GM21390 (cell line): Measurements from ENCODE around the gene FTCD.
"Not testable (repeated sequence)": the region's sequence is repeated elsewhere in the genome, so short reads cannot be mapped to it uniquely, and the experiment has no call there.

ENCODE experiments used
- ATAC-seq: cut with Tn5 transposase; IDR thresholded peaks from one replicate; pipeline ENCODE4 v1.9.1; 2021; ENCODE audit not compliant: unreplicated experiment

The FTCD gene, protein sequence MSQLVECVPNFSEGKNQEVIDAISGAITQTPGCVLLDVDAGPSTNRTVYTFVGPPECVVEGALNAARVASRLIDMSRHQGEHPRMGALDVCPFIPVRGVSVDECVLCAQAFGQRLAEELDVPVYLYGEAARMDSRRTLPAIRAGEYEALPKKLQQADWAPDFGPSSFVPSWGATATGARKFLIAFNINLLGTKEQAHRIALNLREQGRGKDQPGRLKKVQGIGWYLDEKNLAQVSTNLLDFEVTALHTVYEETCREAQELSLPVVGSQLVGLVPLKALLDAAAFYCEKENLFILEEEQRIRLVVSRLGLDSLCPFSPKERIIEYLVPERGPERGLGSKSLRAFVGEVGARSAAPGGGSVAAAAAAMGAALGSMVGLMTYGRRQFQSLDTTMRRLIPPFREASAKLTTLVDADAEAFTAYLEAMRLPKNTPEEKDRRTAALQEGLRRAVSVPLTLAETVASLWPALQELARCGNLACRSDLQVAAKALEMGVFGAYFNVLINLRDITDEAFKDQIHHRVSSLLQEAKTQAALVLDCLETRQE

DNA sequence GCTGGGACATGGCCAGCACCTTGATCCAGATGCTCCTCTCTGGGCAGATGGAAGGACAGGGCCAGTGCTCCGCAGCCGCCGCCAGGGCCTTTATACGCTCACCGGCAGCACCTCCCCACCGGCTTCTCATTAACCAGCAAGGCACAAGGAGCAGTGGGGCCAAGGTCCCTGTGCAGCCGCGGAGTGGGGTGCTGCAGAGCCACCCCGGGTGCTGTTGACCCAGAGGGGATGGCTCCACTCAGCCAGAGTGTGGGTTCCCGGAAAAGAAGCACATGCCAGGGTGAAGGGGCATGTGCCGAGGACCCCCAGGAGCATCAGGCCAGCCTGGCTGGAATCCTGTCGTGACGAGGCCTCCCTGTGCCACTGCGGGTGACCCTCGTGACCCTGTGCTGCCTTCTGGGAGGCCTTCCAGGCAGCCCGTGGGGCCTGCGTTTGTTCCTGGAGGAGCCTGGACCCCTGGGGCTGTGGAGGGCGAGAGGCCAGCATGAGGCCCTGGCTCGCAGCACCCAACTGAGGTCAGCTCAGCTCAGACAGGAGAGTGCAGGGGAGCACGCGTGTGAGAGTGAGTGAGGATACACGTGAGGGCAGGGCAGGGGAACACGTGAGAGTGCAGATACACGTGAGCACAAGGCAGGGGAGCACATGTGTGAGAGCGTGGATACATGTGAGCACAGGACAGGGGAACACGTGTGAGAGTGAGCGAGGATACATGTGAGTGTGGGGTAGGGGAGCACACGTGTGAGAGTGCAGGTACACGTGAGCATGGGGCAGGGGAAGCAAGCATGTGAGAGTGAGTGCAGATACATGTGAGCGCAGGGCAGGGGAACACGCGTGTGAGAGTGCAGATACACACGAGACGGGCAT lies at the start of gene FTCD:
FTCD (minus strand) TSS at position 66 of the 864 bp plus-strand sequence; CDS start at position 10, 56 bp downstream.
- no peak for ATAC-seq

DNA sequence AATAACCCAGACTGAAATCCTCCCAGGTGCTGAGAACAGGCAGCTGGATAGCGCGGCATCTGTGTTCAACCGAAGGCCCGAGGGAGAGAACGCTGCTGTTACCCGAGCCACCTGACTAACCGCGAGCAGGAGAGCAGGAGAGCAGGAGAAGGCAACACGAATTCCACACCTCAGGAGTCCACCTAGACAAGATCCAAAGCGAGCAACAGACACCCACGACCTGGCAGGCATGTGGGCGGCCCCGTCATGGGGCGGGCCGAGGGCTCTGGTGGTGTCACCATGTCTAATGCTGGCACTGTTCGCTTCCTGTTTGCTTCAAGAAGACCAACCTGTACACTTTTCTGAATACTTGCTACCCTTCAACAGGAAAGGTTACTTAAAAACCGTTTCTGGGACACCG lies 49.8 kb upstream of the FTCD start:
- ATAC-seq: no peak

DNA sequence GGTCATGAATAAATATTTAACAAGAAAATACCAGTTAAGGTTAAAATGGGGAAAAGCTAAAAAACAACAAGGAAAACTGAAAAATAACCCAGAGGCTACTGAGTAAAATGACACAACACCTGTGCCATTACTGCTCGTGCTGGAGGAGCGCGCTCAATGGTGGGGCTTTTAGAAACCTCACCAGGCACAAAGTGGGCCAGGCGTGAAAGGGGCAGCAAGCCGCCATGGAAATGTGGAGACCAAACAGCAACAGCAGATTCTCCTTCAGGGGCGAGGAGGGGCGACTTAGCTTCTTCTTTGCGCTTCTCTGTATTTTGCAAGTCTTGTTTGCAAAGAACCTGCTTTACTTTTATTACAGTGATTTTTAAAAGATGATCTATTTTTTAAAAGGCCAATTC lies 47.8 kb upstream of the FTCD start:
- no peak for ATAC-seq

DNA sequence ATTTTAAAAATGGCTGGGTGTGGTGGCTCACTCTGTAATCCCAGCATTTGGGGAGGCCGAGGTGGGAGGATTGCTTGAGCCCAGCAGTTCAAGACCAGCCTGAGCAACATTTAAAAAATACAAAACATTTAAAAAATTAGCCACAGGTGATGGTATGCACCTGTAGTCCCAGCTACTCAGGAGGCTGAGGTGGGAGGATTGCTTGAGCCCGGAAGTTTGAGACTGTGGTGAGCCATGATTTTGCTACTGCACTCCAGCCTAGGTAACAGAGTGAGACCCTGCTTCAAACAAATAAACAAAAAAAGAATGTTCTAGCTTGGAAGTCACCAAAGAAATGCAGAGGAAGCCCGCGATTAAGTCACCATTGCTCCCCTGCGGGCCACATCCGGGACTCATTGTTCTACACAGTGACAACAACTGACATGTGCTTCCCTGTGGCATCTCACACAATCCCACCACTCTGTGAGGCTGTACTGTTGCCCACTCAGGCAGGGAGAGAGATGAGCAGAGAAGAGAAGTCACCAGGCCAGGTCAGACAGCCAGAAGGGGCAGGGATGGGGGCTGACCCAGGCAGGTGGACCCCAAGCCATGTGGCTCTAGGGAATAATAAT lies 47.3 kb upstream of the FTCD start:
- ATAC-seq: no peak

DNA sequence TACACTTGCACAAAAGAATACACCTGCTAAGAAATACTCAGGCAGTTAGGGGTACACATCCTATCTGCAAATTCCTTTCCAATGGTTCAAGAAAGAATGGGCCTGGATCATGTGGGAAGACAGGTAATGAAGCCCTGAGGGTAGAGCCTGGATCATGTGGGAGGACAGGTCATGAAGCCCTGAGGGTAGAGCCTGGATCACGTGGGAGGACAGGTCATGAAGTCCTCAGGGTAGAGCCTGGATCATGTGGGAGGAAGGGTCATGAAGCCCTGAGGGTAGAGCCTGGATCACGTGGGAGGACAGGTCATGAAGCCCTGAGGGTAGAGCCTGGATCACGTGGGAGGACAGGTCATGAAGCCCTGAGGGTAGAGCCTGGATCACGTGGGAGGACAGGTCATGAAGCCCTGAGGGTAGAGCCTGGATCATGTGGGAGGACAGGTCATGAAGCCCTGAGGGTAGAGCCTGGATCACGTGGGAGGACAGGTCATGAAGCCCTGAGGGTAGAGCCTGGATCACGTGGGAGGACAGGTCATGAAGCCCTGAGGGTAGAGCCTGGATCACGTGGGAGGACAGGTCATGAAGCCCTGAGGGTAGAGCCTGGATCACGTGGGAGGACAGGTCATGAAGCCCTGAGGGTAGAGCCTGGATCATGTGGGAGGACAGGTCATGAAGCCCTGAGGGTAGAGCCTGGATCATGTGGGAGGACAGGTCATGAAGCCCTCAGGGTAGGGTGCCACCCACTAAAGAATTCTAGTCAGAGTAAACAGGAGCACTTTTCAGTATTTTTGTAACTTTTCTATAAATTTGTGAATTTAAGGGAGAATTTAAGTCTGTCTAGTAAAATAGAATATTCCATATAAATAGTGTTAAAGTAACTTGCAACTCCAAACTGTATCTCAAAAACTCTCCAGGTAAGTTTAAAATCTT lies 45.8 kb upstream of the FTCD start:
- ATAC-seq: not testable (repeated sequence)

DNA sequence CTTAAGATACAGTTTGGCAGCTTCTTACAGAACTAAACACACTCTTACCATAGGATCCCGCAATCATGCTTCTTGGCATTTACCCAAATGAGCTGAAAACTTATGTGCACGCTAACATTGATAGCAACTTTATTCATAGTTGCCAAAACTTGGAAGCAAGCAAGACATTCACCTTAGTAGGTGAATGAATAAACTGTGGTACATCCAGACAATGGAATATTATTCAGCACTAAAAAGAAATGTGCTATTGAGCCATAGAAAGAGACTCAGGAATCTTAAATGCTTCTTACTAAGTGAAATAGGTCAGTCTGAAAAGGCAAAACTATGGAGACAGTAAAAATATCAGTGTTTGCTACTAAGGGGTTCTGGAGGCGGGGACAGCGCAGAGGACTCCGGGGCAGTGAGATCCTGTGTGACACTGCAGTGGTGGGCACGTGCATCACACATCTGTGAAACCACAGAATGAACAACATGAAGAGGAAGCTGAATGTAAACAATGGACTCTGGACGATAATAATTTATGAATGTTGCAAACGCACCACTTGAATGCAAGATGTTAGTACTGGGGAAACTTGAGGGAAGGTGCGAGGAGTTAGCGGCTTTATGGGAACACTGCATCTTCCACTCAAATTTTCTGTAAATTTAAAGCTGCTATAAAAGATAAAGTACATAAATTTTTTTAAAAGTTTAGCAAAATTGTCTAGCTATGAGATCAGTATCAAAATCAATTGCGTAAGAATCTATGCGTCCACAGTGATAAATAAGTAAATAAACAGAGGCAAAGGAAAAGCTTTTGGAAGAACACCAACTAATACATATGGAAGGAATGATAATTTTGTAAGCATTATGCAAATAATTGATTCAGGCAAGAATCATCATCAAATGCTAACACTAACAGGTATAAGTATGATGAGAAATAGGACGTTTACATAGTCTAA lies 44.3 kb upstream of the FTCD start:
- ATAC-seq: no peak

DNA sequence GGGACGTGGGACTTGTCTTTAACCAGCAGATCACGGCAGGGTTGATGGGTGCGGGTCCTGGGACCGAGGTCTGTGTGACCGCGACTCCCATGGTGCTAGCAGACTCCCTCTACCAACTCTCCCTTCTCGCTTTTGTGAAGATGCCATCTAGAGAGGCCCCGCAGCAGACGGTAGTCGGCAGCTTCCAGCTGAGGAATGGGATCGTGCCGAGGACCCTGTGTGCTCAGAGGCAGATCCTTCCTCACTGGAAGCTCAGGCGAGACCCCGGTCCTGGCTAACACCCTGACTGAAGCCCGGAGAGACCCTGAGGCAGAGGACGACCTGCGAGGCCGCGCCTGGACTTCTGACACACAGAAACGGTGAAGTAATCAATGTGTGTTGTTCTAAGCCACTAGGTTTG lies 41.4 kb upstream of the FTCD start:
- no peak for ATAC-seq

DNA sequence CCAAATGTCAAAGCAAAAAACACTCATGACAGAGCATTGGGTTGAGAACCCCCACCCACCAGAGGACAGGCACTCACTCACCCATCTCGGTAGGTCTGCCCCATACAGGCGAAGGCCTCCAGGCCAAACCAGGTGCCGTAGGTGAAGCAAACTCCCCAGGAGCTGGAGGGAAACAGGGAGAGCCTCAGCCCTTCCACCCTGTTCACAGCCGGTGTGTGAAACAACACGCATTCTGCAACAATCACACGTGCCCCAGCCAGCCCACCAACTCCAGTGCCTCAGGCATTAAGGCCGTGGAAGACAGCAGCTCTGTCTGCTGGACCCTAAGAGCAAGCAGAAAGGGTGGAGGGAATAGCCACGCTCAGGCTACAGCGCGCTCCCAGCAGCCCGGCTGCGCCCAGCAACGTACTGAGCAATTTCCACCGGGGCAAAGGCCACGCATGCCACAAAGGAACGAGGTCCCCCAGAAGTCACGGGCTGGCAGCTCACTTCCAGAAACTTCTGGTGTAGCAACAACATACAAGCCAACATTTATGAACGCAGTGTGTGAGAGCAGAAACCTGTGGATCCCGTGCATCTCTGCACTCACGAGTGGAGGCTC lies 40.3 kb upstream of the FTCD start:
- no peak for ATAC-seq

DNA sequence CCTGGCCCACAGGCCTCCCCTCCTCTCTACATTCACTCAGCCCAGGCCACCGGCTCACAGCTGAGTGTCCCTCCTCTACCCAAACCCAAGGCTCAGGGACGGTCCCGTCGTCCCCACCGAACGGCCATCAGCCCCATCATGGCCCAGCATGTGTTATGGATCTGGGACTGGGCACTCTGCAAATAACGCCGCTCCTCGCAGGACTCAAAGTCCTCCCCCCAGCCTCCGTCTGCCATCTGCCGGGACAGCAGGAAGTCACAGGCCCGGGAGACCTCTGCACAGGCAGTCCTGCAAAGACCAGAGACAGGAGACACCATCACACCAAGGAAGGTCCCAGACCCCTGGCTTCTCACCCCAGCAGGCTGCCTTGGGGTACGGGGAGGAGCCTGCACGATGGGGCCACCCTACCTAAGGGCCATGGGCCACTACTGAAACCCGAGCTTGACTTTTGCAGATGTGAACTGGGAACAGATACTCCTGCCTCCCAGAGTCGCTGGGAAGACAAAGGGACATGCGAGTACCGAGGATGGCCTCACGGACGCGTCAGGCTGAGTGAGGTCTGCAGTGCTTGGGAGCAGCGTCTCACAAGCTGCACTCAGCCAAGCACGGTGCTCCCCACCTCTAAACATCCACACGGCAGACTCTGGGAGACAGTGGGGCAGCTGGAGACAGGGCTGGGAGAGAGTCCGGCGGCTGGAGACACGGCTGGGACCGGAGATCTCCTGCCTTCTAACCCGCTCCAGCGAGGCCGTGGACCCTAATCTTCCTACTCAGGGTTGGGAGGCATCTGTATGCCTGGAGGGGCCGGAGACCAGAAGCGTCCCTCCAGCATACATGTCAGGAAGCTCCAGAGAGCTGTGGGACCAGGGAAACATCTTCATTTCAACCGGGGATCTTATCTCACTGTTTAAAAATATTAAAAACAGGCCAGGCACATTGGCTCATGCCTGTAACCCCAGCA lies 39.3 kb upstream of the FTCD start:
- ATAC-seq: no peak

DNA sequence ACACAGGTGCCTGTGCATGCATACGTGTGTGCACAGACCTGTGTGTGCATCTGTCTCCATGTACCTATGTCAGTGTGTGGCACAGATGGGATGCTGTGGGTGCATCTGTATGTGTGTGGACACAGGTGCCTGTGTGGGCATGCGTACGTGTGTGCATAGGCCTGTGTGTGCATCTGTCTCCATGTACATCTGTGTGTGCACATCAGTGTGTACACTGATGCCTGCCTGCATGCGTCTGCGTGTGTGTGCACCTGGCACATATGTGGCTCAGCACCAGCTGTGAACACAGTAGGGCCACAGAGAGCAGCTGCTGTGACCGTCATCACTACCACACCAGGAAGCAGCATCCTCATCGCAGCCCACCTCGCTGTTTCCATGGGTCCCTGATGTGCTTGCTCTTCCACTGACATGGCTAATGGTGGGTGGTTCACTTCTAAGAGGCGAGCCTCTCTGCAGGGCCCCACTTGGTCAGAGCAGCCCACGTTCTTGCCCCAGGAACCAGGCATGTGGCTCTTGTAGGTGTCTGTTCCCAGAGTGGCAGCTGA lies 38.5 kb upstream of the FTCD start:
- no peak for ATAC-seq

DNA sequence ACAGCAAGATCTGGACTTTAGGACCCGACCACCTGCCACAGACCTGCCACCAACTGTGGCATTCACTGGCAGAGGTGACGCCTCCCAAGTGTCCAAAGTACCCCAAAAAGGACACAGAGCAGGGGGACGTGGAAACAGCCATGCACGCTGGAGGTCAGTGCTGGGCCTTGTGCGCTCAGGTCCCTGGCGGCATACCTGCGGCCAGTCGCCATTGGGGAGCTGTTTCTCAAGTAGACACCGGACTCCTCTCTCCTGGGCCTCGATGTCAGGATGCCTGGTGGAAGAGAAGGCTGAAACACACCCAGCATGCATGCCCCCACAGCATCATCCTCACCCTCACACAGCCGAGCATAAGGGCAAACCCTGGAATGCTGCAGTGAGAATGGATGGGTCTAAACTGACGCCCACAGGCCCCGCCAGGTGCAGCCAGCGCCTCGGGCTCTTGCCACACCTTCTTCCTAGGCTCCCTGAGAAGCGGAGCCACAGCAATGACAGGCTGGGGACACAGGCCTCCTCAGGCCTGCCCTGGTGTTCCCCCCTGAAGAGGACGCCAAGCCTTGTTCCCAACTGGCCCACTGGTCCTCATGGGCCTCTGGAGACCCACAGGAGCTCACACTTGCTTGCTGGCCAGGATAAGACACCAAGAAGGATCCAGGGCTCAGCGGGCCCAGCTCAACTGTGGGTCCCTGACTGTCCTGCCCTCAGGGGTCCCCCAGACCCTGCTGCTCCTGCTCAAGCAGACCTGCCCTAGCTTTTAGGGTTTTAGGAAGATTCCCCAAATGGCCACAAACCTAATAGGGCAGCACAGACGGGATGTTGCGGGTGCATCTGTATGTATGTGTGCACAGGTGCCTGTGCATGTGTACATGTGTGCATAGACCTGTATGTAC lies 36.6 kb upstream of the FTCD start:
- no peak for ATAC-seq

DNA sequence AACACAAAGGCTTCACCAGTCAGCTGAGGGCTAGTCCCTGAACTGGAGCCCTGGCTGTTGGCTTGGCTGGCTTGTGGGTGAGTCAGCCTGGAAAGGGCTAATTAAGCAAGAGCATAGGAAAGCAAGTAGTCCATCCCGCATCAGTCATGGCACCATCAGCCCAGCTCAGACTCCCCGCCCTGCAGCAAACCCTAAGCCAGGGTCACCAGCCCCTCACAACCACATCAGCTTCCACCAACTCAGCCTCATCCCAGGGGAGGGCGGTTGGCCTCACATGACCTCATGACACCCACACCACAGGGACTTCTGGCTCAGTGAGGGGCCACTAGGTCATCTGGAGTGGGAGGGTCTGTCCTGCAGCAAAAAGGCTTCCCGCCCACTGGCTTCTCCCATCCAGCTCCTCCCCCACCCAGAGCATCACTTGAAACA lies 35.9 kb upstream of the FTCD start:
- ATAC-seq: no peak

DNA sequence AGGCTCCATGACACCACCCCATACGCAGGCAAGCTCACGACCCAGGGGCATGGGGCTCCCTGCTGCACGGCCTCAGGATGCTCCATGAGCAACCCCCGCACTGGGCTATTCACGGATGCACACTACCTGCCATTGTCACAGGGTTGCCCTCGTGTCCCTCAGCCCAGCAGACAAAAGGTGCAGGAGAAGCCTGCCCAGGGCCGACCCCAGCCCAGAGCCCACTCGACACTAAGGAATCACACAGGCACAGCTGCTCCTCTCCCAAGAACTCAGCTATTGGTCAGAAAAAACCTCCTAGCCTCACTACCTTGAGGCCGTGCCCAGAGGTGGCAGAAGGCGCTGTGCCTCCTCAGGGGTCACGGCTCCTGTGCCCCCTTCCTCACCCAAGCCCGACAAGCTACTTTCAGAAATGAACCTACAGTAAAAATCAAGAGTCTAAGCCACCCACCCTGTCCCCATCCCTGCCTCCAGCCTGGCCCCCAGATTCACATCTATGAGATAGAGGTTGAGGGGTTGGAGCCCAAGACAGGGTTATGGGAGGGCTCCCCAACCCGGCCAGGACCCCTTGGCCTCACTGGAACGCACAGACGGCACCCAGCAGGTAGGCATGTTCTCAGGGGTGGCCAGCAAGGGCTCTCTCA lies 35.2 kb upstream of the FTCD start:
- no peak for ATAC-seq

DNA sequence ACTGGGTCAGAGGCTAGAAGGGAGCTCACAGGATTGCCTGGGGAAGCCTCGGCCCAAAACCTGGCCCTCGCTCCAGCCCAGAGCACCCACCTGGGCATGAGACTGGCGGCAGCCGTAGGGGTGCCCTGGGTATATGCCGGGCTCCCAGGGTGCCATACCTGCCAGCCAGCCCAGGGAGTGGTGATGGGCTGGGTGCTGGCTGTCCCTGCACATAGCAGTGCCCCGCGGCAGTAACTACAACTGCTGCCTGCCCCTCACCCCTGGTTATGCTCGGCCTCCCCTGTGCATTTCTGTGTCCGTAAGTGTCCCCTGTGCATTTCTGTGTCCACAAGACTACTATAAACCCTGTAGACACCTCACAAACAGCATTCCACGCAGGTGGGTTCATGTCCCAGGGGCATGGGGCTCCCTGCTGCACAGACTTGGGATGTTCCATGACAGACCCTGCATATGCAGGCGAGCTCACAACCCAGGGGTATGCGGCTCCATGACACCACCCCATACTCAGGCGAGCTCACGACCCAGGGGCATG lies 34.6 kb upstream of the FTCD start:
- no peak for ATAC-seq

DNA sequence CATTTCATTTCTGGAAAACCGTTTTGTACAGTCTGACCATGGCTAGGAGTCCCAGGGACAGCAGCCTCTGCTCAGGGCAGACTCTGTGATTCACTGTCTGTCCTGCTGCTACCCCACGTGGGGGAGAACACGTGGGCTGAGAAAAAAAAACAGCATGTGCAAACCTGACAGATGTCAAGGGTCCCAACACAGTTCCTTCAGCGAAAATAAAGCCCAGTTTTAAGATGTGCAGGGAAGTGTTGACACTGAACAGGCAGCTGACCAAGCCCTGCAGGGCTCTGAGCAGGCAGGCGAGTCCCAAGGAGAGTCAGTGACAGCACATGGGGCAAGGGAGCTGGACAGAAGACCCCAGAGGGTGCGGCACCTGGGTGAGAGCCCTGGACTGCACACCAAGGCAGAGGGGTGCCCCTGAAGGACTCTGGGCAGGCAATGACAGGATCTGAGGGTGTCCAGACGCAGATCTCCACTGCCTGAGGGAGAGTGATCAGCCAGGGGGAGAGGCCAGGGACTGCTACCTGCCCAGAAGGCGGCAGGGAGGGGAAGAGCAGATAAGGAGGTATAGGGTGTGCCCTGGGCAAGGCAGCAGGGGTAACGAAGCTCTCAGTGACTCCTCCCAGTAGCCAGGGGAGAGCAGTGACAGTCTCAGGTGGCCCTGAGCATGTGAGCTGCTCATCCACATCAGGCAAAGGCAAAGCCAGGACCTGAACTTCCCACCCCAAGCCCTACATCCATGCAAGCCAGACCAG lies 34.0 kb upstream of the FTCD start:
- ATAC-seq: no peak
